Keratinocyte (primary cell): Measurements from ENCODE around the gene TOM1L1. TPM values are rescaled to one million over a fixed set of nuclear protein-coding genes. Genes with fewer than 3 reads are reported as not detected.

Source experiments
- DNase-seq: peaks from one replicate; pipeline ENCODE4 v3.0.0-alpha.2; 2011; ENCODE audit warnings: low read depth, missing footprints, low spot score
- FAIRE-seq: peaks from 2 replicates; lab custom pipeline; 2011; peaks lifted over from hg19 to GRCh38; lab: Jason Lieb, UNC
- H2AFZ ChIP-seq: 2 replicates; pipeline ENCODE4 v1.6.0; 2012; ENCODE audit warnings: low read length, control low read depth, inconsistent platforms; ENCODE audit not compliant: control insufficient read depth
- H3K27ac ChIP-seq: 2 replicates; pipeline ENCODE4 v1.5.1; 2011; ENCODE audit warnings: low read length; ENCODE audit not compliant: control insufficient read depth, insufficient read depth
- H3K27me3 ChIP-seq: 3 replicates; pipeline ENCODE4 v1.6.0; 2011; ENCODE audit warnings: low read length; ENCODE audit not compliant: control insufficient read depth, insufficient read depth; ENCODE audit errors: extremely low read depth
- H3K36me3 ChIP-seq, 2 experiments: 2 replicates in 1 of 2; 3 replicates in 1 of 2; pipeline ENCODE4 v1.5.1; 2011; ENCODE audit warnings: low read length in 2 of 2, mild to moderate bottlenecking in 1 of 2; ENCODE audit not compliant: control insufficient read depth in 2 of 2, insufficient read depth in 2 of 2; ENCODE audit errors: extremely low read depth in 1 of 2
- H3K4me1 ChIP-seq: 3 replicates; pipeline ENCODE4 v1.5.1; 2011; ENCODE audit warnings: low read length; ENCODE audit not compliant: control insufficient read depth, insufficient read depth; ENCODE audit errors: extremely low read depth
- H3K4me2 ChIP-seq: 3 replicates; pipeline ENCODE4 v1.6.0; 2011; ENCODE audit warnings: low read depth, low read length; ENCODE audit not compliant: control insufficient read depth, insufficient read depth; ENCODE audit errors: extremely low read depth
- H3K4me3 ChIP-seq, 3 experiments: fragments of 200-600 bp in 1 of 3; sonication (generic) in 1 of 3; 2 replicates in 2 of 3; 3 replicates in 1 of 3; pipeline ENCODE4 v1.5.1; 2011 to 2016; ENCODE audit warnings: low read length in 3 of 3, mild to moderate bottlenecking in 3 of 3, control low read depth in 2 of 3, inconsistent platforms in 1 of 3, low read depth in 1 of 3, mixed read lengths in 1 of 3, mixed run types in 1 of 3, moderate library complexity in 1 of 3; ENCODE audit not compliant: control insufficient read depth in 2 of 3, insufficient read depth in 2 of 3; ENCODE audit errors: extremely low read depth in 1 of 3
- H3K79me2 ChIP-seq: 2 replicates; pipeline ENCODE4 v1.6.0; 2012; ENCODE audit warnings: low read length; ENCODE audit not compliant: control insufficient read depth, insufficient read depth
- H3K9ac ChIP-seq: 3 replicates; pipeline ENCODE4 v1.6.0; 2011; ENCODE audit warnings: low read length; ENCODE audit not compliant: control insufficient read depth, insufficient read depth; ENCODE audit errors: extremely low read depth
- H3K9me1 ChIP-seq: 3 replicates; pipeline ENCODE4 v1.6.0; 2011; ENCODE audit warnings: low read length; ENCODE audit not compliant: control insufficient read depth, insufficient read depth; ENCODE audit errors: extremely low read depth
- H3K9me3 ChIP-seq: 2 replicates; pipeline ENCODE4 v1.5.1; 2012; ENCODE audit warnings: low read depth, low read length; ENCODE audit not compliant: control insufficient read depth
- H4K20me1 ChIP-seq: 3 replicates; pipeline ENCODE4 v1.6.0; 2011; ENCODE audit warnings: low read length; ENCODE audit not compliant: control insufficient read depth, insufficient read depth; ENCODE audit errors: extremely low read depth
- EZH2 ChIP-seq: IDR thresholded peaks from one replicate; pipeline ENCODE4 v1.6.1; 2012; ENCODE audit warnings: inconsistent platforms, mild to moderate bottlenecking, low read length, moderate library complexity
- dilution Hi-C: fragments of 300-500 bp; cut with MboI; formaldehyde crosslinking; loops from one replicate; pipeline ENCODE4 v1.7.0; 2020; ENCODE audit warnings: low sequenced_read_pairs; ENCODE audit not compliant: extremely low pct_ligation_motif_present
- polyA plus RNA-seq, 5 experiments: library from polyadenylated mRNA; depleted of rRNA in 3 of 5; stranded (reverse) in 3 of 5; stranded (forward) in 1 of 5; unstranded in 1 of 5; fragments of >200 nt; gene quantifications; 1 replicate in 1 of 5; 2 replicates in 3 of 5; 3 replicates in 1 of 5; pipeline versions ENCODE4 v1.2.1 to v1.2.3, GENCODE V29; 2011 to 2012; ENCODE audit warnings: missing spikeins in 2 of 5, low read depth in 1 of 5, low replicate concordance in 1 of 5
- TF ChIP-seq, protein P1 (sequence below), 3 experiments: IDR thresholded peaks in 1 of 3; conservative IDR thresholded peaks in 1 of 3; optimal IDR thresholded peaks in 1 of 3; 2 replicates in 2 of 3; 3 replicates in 1 of 3; pipeline versions ENCODE3 to v1.5.1; 2011; ENCODE audit warnings: low read length in 3 of 3, mild to moderate bottlenecking in 3 of 3, moderate library complexity in 2 of 3, control low read depth in 1 of 3, inconsistent platforms in 1 of 3; ENCODE audit not compliant: insufficient read depth in 2 of 3; ENCODE audit errors: extremely low read depth in 1 of 3

The TOM1L1 gene
- polyA plus RNA-seq, 1 donor (not counting 4 experiments of a cell fraction or from before 2014, with no cell fraction given) = 90.1 TPM

DNA sequence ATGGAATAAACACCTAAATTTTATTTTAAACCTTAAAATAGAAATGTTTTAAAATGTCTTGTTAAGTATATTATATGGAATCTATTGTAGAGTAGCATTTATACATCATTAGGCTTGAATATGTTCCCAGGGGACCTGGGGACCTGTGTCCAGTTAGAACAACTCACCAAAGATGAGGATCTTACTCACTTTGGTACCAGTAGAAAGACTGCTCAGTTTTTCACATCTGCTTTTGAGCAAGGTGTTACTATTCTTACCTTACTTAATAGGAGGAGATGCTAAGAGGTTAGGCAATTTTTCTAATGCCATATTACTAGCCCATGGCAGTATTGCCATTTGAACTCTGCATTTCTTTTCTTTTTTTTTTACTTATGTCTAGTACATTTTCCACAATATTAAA, 82.6 kb downstream of the TOM1L1 start:
- Histone ChIP-seq H3K4me3 (no peak overlapping the region), H3K36me3 (no peaks in the 10 kb centered on the region), H3K9ac (no peak overlapping the region), H3K27me3 (no peaks in the 10 kb centered on the region), H3K4me1 (no peaks in the 10 kb centered on the region), H3K27ac (no peak overlapping the region), H4K20me1 (no peaks in the 10 kb centered on the region), H3K9me1 (no peaks in the 10 kb centered on the region), H3K4me2 (no peak overlapping the region), H3K79me2 (no peaks in the 10 kb centered on the region), H3K9me3 (peaks cover 2% of the 10 kb centered on the region), H2AFZ (no peak overlapping the region)
- no peak for DNase-seq
- TF ChIP-seq, protein P1, sequence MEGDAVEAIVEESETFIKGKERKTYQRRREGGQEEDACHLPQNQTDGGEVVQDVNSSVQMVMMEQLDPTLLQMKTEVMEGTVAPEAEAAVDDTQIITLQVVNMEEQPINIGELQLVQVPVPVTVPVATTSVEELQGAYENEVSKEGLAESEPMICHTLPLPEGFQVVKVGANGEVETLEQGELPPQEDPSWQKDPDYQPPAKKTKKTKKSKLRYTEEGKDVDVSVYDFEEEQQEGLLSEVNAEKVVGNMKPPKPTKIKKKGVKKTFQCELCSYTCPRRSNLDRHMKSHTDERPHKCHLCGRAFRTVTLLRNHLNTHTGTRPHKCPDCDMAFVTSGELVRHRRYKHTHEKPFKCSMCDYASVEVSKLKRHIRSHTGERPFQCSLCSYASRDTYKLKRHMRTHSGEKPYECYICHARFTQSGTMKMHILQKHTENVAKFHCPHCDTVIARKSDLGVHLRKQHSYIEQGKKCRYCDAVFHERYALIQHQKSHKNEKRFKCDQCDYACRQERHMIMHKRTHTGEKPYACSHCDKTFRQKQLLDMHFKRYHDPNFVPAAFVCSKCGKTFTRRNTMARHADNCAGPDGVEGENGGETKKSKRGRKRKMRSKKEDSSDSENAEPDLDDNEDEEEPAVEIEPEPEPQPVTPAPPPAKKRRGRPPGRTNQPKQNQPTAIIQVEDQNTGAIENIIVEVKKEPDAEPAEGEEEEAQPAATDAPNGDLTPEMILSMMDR (optimal IDR thresholded peaks at IDR 0.05 in 1 of 3, IDR thresholded peaks at IDR 0.05 in 1 of 3, conservative IDR thresholded peaks at IDR 0.05 in 1 of 3; ENCODE audit: extremely low read depth in 1 of 3, insufficient read depth in 2 of 3, low read length in 3 of 3) = no peak
- FAIRE-seq = no peak
- dilution Hi-C loops = no loop called here

DNA sequence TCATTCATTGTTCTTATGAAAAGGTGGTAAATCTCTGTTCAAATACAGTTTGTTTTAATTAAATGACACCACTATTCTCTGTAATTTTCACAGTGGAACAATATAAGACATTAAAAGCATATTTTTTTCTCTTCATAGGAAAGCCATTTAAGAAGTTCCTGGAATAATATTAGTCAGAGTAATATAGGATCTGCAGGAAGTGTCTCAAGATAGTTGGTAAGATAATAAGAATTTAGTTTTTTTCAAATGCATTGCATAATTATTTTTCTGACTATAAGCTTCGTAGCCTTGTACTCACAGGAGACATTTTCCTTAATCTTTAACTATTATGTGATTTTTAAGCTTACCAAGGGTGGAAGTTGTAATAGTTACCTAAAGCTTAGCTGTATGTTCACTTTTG, 84.8 kb downstream of the TOM1L1 start:
- Histone ChIP-seq H3K4me1 (no peaks in the 10 kb centered on the region), H3K36me3 (no peaks in the 10 kb centered on the region), H3K27ac (no peak overlapping the region), H3K4me2 (no peak overlapping the region), H3K9ac (no peak overlapping the region), H2AFZ (no peak overlapping the region), H3K4me3 (no peak overlapping the region), H3K9me1 (no peaks in the 10 kb centered on the region), H3K9me3 (peaks cover 2% of the 10 kb centered on the region), H3K79me2 (no peaks in the 10 kb centered on the region), H4K20me1 (no peaks in the 10 kb centered on the region), H3K27me3 (no peaks in the 10 kb centered on the region)
- no peak for TF ChIP-seq EZH2
- TF ChIP-seq, protein P1 (optimal IDR thresholded peaks at IDR 0.05 in 1 of 3, IDR thresholded peaks at IDR 0.05 in 1 of 3, conservative IDR thresholded peaks at IDR 0.05 in 1 of 3; ENCODE audit: extremely low read depth in 1 of 3, insufficient read depth in 2 of 3, low read length in 3 of 3) = no peak
- DNase-seq (no peak), FAIRE-seq (no peak)
- dilution Hi-C loops = no loop called here
